ENCODE measurements around the gene TRIM41. TPM values are rescaled to one million over a fixed set of nuclear protein-coding genes. Genes with fewer than 3 reads are reported as not detected.

Gene TRIM41
- polyA plus RNA-seq, 3 donors: 30.5 to 35.2 (median 32.2) TPM

- DNase-seq (ENCODE audit: low read depth in 3 of 3, low spot score in 2 of 3): no peak
Observed at GRCh38 chr5:181192337-181193046, 30.6 kb upstream of the TRIM41 start.

GRCh38 chr5:181193656-181194055, 29.4 kb upstream of the TRIM41 start:
- DNase-seq (ENCODE audit: low read depth in 3 of 3, low spot score in 2 of 3): no peak

GRCh38 chr5:181194489-181195248, 28.4 kb upstream of the TRIM41 start:
- no peak for DNase-seq (ENCODE audit: low read depth in 3 of 3, low spot score in 2 of 3)

GRCh38 chr5:181195249-181195761, 27.8 kb upstream of the TRIM41 start:
- no peak for DNase-seq (ENCODE audit: low read depth in 3 of 3, low spot score in 2 of 3)

GRCh38 chr5:181197326-181197951, 25.6 kb upstream of the TRIM41 start:
- DNase-seq (ENCODE audit: low read depth in 3 of 3, low spot score in 2 of 3): no peak

GRCh38 chr5:181198106-181198685, 24.9 kb upstream of the TRIM41 start:
- no peak for DNase-seq (ENCODE audit: low read depth in 3 of 3, low spot score in 2 of 3)

GRCh38 chr5:181198905-181199519, 24.1 kb upstream of the TRIM41 start:
- no peak for DNase-seq (ENCODE audit: low read depth in 3 of 3, low spot score in 2 of 3)

GRCh38 chr5:181199881-181200638, 23.0 kb upstream of the TRIM41 start:
- DNase-seq (ENCODE audit: low read depth in 3 of 3, low spot score in 2 of 3): no peak

- no peak for DNase-seq (ENCODE audit: low read depth in 3 of 3, low spot score in 2 of 3)
Observed at GRCh38 chr5:181200816-181201215, 22.3 kb upstream of the TRIM41 start.

GRCh38 chr5:181203093-181203711, 19.9 kb upstream of the TRIM41 start:
- no peak for DNase-seq (ENCODE audit: low read depth in 3 of 3, low spot score in 2 of 3)

GRCh38 chr5:181203777-181204112, 19.3 kb upstream of the TRIM41 start:
- DNase-seq (ENCODE audit: low read depth in 3 of 3, low spot score in 2 of 3): no peak

- no peak for DNase-seq (ENCODE audit: low read depth in 3 of 3, low spot score in 2 of 3)
Observed at GRCh38 chr5:181204113-181204825, 18.8 kb upstream of the TRIM41 start.

GRCh38 chr5:181204826-181205760, 18.0 kb upstream of the TRIM41 start, which contains the start of gene TRIM7:
TSS of gene TRIM7 (minus strand) at chr5:181205196. CDS start at chr5:181205110, 86 bp downstream.
- no peak for DNase-seq (ENCODE audit: low read depth in 3 of 3, low spot score in 2 of 3)

GRCh38 chr5:181205761-181206649, 17.1 kb upstream of the TRIM41 start:
- no peak for DNase-seq (ENCODE audit: low read depth in 3 of 3, low spot score in 2 of 3)

- no peak for DNase-seq (ENCODE audit: low read depth in 3 of 3, low spot score in 2 of 3)
Observed at GRCh38 chr5:181207214-181207959, 15.7 kb upstream of the TRIM41 start.

GRCh38 chr5:181207960-181208253, 15.2 kb upstream of the TRIM41 start:
- no peak for DNase-seq (ENCODE audit: low read depth in 3 of 3, low spot score in 2 of 3)

Measured in right renal cortex interstitium (tissue), 3 donors.